Measurements from ENCODE around the gene PDHX.

Gene PDHX

GRCh38 chr11:34970033-34970432 is 53.6 kb downstream of the PDHX start:
- no peak for TF ChIP-seq CTCF (IDR thresholded peaks at IDR 0.05)
- Histone ChIP-seq H3K27me3 (no peaks in the 10 kb centered on the region), H3K9me3 (no peaks in the 10 kb centered on the region), H3K4me1 (ENCODE audit: control insufficient read depth in 1 of 2, insufficient read depth in 1 of 2, low read depth in 1 of 2, low read length in 1 of 2) (no peaks in the 10 kb centered on the region), H3K27ac (no peak overlapping the region), H3K4me3 (ENCODE audit: low read depth in 1 of 2, low read length in 1 of 2) (no peak overlapping the region), H3K36me3 (peaks cover 5% of the 10 kb centered on the region)

GRCh38 chr11:34970480-34970879 is 54.1 kb downstream of the PDHX start:
- TF ChIP-seq CTCF (IDR thresholded peaks at IDR 0.05) = no peak
- no peaks in the 10 kb centered on the region for H3K9me3 ChIP-seq
- H3K36me3 ChIP-seq = peaks cover 5% of the 10 kb centered on the region
- H3K27me3 ChIP-seq = no peaks in the 10 kb centered on the region
- no peak overlapping the region for H3K27ac ChIP-seq
- H3K4me1 ChIP-seq (ENCODE audit: control insufficient read depth in 1 of 2, insufficient read depth in 1 of 2, low read depth in 1 of 2, low read length in 1 of 2) = no peaks in the 10 kb centered on the region
- no peak overlapping the region for H3K4me3 ChIP-seq (ENCODE audit: low read depth in 1 of 2, low read length in 1 of 2)

GRCh38 chr11:34971928-34972327 is 55.5 kb downstream of the PDHX start:
- Histone ChIP-seq H3K9me3 (no peaks in the 10 kb centered on the region), H3K4me1 (ENCODE audit: control insufficient read depth in 1 of 2, insufficient read depth in 1 of 2, low read depth in 1 of 2, low read length in 1 of 2) (no peaks in the 10 kb centered on the region), H3K36me3 (peaks cover 5% of the 10 kb centered on the region), H3K4me3 (ENCODE audit: low read depth in 1 of 2, low read length in 1 of 2) (no peak overlapping the region), H3K27ac (no peak overlapping the region), H3K27me3 (no peaks in the 10 kb centered on the region)
- no peak for TF ChIP-seq CTCF (IDR thresholded peaks at IDR 0.05)

GRCh38 chr11:34972366-34972765 is 55.9 kb downstream of the PDHX start:
- no peak for TF ChIP-seq CTCF (IDR thresholded peaks at IDR 0.05)

GRCh38 chr11:34972892-34973291 is 56.5 kb downstream of the PDHX start:
- no peak for TF ChIP-seq CTCF (IDR thresholded peaks at IDR 0.05)
- H3K27ac ChIP-seq = no peak overlapping the region
- no peaks in the 10 kb centered on the region for H3K9me3 ChIP-seq
- H3K27me3 ChIP-seq = no peaks in the 10 kb centered on the region
- H3K36me3 ChIP-seq = peaks cover 5% of the 10 kb centered on the region
- peaks cover 0 to 8% of the 10 kb centered on the region in 2 experiments for H3K4me1 ChIP-seq (ENCODE audit: control insufficient read depth in 1 of 2, insufficient read depth in 1 of 2, low read depth in 1 of 2, low read length in 1 of 2)
- no peak overlapping the region for H3K4me3 ChIP-seq (ENCODE audit: low read depth in 1 of 2, low read length in 1 of 2)

More at GRCh38 chr11:34972366-34972765, 55.9 kb downstream of the PDHX start:
- Histone ChIP-seq H3K36me3 (peaks cover 5% of the 10 kb centered on the region), H3K4me1 (ENCODE audit: control insufficient read depth in 1 of 2, insufficient read depth in 1 of 2, low read depth in 1 of 2, low read length in 1 of 2) (peaks cover 0 to 2% of the 10 kb centered on the region in 2 experiments), H3K9me3 (no peaks in the 10 kb centered on the region), H3K27ac (no peak overlapping the region), H3K27me3 (no peaks in the 10 kb centered on the region), H3K4me3 (ENCODE audit: low read depth in 1 of 2, low read length in 1 of 2) (no peak overlapping the region)

GRCh38 chr11:34975482-34975881 is 59.1 kb downstream of the PDHX start:
- Histone ChIP-seq H3K4me1 (ENCODE audit: control insufficient read depth in 1 of 2, insufficient read depth in 1 of 2, low read depth in 1 of 2, low read length in 1 of 2) (peaks cover 0 to 9% of the 10 kb centered on the region in 2 experiments), H3K36me3 (peaks cover 4% of the 10 kb centered on the region), H3K9me3 (no peaks in the 10 kb centered on the region), H3K4me3 (ENCODE audit: low read depth in 1 of 2, low read length in 1 of 2) (no peak overlapping the region), H3K27me3 (no peaks in the 10 kb centered on the region), H3K27ac (no peak overlapping the region)
- no peak for TF ChIP-seq CTCF (IDR thresholded peaks at IDR 0.05)

Data from neutrophil (primary cell).